Body of pancreas (tissue), 4 donors: ENCODE measurements around the gene RIMBP2. TPM values are rescaled to one million over a fixed set of nuclear protein-coding genes. Genes with fewer than 3 reads are reported as not detected.

ENCODE experiments used
- ATAC-seq: fragments of 150-250 bp; one replicate; pipeline ENCODE4 v1.9.1; 2016
- DNase-seq, 4 donors: peaks; one replicate each; pipeline ENCODE4 v3.0.0-alpha.2; 2019
- H3K27ac ChIP-seq, 4 donors: fragments of 200-600 bp; sonication (generic); 1 replicate in 3 of 4; 2 replicates in 1 of 4; pipeline versions ENCODE4 v1.5.1 to v1.6.1; 2016 to 2019; ENCODE audit warnings: mild to moderate bottlenecking in 1 of 4, mixed read lengths in 1 of 4, moderate library complexity in 1 of 4
- H3K27me3 ChIP-seq, 2 donors: fragments of 200-600 bp; sonication (generic); one replicate each; pipeline ENCODE4 v1.6.0; 2016; ENCODE audit warnings: mild to moderate bottlenecking in 1 of 2
- H3K36me3 ChIP-seq, 2 donors: fragments of 200-600 bp; sonication (generic); replicated peaks in 1 of 2; 2 replicates each; pipeline ENCODE4 v1.5.1; 2016; ENCODE audit warnings: low read depth in 2 of 2; ENCODE audit not compliant: insufficient read depth in 1 of 2
- H3K4me1 ChIP-seq: fragments of 200-600 bp; sonication (generic); one replicate; pipeline ENCODE4 v1.6.0; 2016
- H3K4me3 ChIP-seq, 2 donors: fragments of 200-600 bp; sonication (generic); 1 replicate in 1 of 2; 2 replicates in 1 of 2; pipeline ENCODE4 v1.5.1; 2016 to 2019
- H3K9me3 ChIP-seq, 3 donors: fragments of 200-600 bp; sonication (generic); 1 replicate in 2 of 3; 2 replicates in 1 of 3; pipeline ENCODE4 v1.5.1; 2016
- POLR2A ChIP-seq, 3 donors: fragments of 450-650 bp; IDR thresholded peaks; one replicate each; pipeline ENCODE4 v1.6.1; 2016; ENCODE audit warnings: antibody characterized with exemption in 3 of 3, mild to moderate bottlenecking in 2 of 3
- WGBS, 2 donors: methylation state at CpG; one replicate each; pipeline ENCODE4 v1.1.5; 2017; 5-methylcytosine and 5-hydroxymethylcytosine counted together
- intact Hi-C: fragments of 100-400 bp; cut with DNase I; formaldehyde crosslinking; loops from one replicate; pipeline ENCODE4 v1.15.1; 2023
- total RNA-seq, 2 donors: library from RNA; depleted of rRNA; stranded (reverse); fragments of >200 nt; gene quantifications; one replicate each; pipeline ENCODE4 v1.1.0, GENCODE V29; 2016
- TF ChIP-seq, protein P1 (sequence below), 7 experiments: fragments of 450-650 bp in 4 of 7; fragments of 200-600 bp in 3 of 7; sonication (generic) in 3 of 7; IDR thresholded peaks; one replicate each; pipeline ENCODE4 v1.5.1; 2016 to 2019; ENCODE audit warnings: antibody characterized with exemption in 7 of 7

RIMBP2 gene
- total RNA-seq, 2 donors from 2014 or later = 7.3 to 27.4 TPM

GRCh38 chr12:130592641-130593040 is 123.5 kb downstream of the RIMBP2 start:
- intact Hi-C loops = no loop called here

DNA sequence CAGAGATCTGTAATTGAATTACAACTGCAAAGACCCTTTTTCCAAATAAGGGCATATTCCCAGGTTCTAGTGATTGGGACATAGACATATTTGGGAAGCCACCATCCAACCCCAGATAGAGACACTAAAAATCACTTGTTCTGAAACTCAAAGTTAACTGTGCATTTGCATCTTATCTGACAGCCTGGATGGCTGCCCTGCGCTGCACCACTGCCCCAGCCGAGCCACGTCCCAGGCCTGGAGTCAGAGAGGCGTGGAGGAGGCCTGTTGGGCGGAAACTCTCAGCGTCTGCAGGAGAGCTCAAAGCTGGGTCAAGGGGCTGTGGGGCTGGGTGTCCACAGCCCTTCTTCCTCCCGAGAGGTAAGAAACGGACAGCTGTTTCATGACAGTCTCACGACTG is 124.4 kb downstream of the RIMBP2 start:
- no peak overlapping the region for H3K4me3 ChIP-seq
- H3K4me1 ChIP-seq = no peaks in the 10 kb centered on the region
- no peak overlapping the region for H3K27ac ChIP-seq
- no peaks in the 10 kb centered on the region for H3K36me3 ChIP-seq
- no peak for ATAC-seq
- no peak for DNase-seq
- TF ChIP-seq POLR2A (IDR thresholded peaks at IDR 0.05) = no peak
- TF ChIP-seq, protein P1, sequence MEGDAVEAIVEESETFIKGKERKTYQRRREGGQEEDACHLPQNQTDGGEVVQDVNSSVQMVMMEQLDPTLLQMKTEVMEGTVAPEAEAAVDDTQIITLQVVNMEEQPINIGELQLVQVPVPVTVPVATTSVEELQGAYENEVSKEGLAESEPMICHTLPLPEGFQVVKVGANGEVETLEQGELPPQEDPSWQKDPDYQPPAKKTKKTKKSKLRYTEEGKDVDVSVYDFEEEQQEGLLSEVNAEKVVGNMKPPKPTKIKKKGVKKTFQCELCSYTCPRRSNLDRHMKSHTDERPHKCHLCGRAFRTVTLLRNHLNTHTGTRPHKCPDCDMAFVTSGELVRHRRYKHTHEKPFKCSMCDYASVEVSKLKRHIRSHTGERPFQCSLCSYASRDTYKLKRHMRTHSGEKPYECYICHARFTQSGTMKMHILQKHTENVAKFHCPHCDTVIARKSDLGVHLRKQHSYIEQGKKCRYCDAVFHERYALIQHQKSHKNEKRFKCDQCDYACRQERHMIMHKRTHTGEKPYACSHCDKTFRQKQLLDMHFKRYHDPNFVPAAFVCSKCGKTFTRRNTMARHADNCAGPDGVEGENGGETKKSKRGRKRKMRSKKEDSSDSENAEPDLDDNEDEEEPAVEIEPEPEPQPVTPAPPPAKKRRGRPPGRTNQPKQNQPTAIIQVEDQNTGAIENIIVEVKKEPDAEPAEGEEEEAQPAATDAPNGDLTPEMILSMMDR (IDR thresholded peaks at IDR 0.05) = no peak
- H3K27me3 ChIP-seq = no peaks in the 10 kb centered on the region
- WGBS, 2 donors = 41 to 52% methylated on average over 3 to 9 of the region's 9 CpGs
- intact Hi-C loops = no loop called here
- H3K9me3 ChIP-seq = no peaks in the 10 kb centered on the region

More at GRCh38 chr12:130592641-130593040, 123.5 kb downstream of the RIMBP2 start:
- Histone ChIP-seq H3K4me3 (no peak overlapping the region), H3K4me1 (no peaks in the 10 kb centered on the region), H3K27me3 (no peaks in the 10 kb centered on the region), H3K9me3 (no peaks in the 10 kb centered on the region), H3K27ac (no peak overlapping the region), H3K36me3 (no peaks in the 10 kb centered on the region)
- WGBS, 2 donors = 79 to 83% methylated on average over 21 to 23 of the region's 23 CpGs
- TF ChIP-seq, protein P1 (IDR thresholded peaks at IDR 0.05) = no peak
- no peak for TF ChIP-seq POLR2A (IDR thresholded peaks at IDR 0.05)
- ATAC-seq = no peak
- DNase-seq = no peak

- Histone ChIP-seq H3K4me1 (no peaks in the 10 kb centered on the region), H3K27me3 (no peaks in the 10 kb centered on the region), H3K9me3 (no peaks in the 10 kb centered on the region), H3K4me3 (no peak overlapping the region), H3K27ac (no peak overlapping the region), H3K36me3 (no peaks in the 10 kb centered on the region)
- TF ChIP-seq, protein P1 (IDR thresholded peaks at IDR 0.05) = no peak
- no peak for TF ChIP-seq POLR2A (IDR thresholded peaks at IDR 0.05)
- 60 to 63% methylated on average over 12 of the region's 12 CpGs for WGBS, 2 donors
- no peak for ATAC-seq
- intact Hi-C loops = no loop called here
- no peak for DNase-seq
Observed at GRCh38 chr12:130590685-130591084, 125.4 kb downstream of the RIMBP2 start.

DNA sequence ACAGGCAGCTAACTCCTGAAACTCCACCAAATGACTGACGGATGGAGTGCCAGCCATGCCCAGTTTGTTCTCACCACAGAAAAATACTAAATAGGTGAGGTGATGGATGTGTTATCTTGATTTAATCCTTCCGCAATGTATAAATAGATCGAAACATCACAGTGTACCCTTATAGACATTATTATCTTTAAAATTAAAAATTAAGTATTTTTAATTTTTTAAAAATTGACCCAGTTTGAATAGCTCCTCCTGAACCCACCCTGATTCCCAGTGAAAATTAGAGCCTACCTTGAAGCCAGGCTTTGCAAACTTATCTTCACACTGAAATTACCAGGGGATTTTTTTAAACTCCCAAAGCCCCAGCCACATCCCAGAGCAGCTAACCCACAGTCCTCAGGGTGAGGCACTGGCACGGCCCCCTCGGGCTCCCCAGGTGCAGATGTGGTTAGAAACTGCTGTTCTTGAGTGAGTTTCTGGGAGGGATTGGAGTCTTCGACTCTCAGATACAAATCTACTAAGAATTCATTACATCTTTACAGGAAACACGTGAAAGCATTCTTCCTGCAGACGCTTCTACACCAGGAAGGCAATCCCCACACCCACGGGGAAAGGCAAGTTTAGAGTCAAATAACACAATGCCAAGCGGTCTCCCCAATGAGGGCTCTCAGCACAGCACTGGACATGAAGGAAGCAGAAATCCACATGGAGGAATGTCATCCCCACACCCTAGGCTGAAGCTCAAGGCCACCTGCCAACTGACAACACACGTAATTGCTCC is 126.4 kb downstream of the RIMBP2 start:
- DNase-seq = no peak
- H3K36me3 ChIP-seq = no peaks in the 10 kb centered on the region
- no peaks in the 10 kb centered on the region for H3K9me3 ChIP-seq
- H3K4me1 ChIP-seq = no peaks in the 10 kb centered on the region
- intact Hi-C loops = no loop called here
- H3K4me3 ChIP-seq = no peak overlapping the region
- TF ChIP-seq, protein P1 (IDR thresholded peaks at IDR 0.05) = no peak
- no peak for TF ChIP-seq POLR2A (IDR thresholded peaks at IDR 0.05)
- no peaks in the 10 kb centered on the region for H3K27me3 ChIP-seq
- ATAC-seq = no peak
- H3K27ac ChIP-seq = no peak overlapping the region
- WGBS, 2 donors = 43 to 56% methylated on average over 10 to 11 of the region's 11 CpGs
